ENCODE data around the gene CAMTA1. TPM values are rescaled to one million over a fixed set of nuclear protein-coding genes. Genes with fewer than 3 reads are reported as not detected.

CAMTA1 gene
- total and polyA plus RNA-seq, 8 donors, result 42.8 to 213 (median 118) TPM

- Histone ChIP-seq H3K36me3 (no peaks in the 10 kb centered on the region), H3K4me3 (no peak overlapping the region), H3K4me1 (no peaks in the 10 kb centered on the region), H3K27ac (no peak overlapping the region), H3K9me3 (no peaks in the 10 kb centered on the region), H3K27me3 (no peaks in the 10 kb centered on the region)
- TF ChIP-seq POLR2A (IDR thresholded peaks at IDR 0.05) (no peak), EP300 (IDR thresholded peaks at IDR 0.05) (no peak)
- intact Hi-C loops (cut with DNase I; ENCODE audit: low total_unique reads), result no loop called here
- 68 to 88% (median 86%) methylated on average over 4 of the region's 4 CpGs for WGBS, 5 donors
- DNase-seq, result no peak
Observed at GRCh38 chr1:7352974-7353373, 567.7 kb downstream of the CAMTA1 start.

GRCh38 chr1:7355646-7356045 lies 570.4 kb downstream of the CAMTA1 start:
- TF ChIP-seq POLR2A (IDR thresholded peaks at IDR 0.05), result no peak
- no peak for TF ChIP-seq CTCF (IDR thresholded peaks at IDR 0.05)
- no peak for TF ChIP-seq POLR2AphosphoS5 (IDR thresholded peaks at IDR 0.05)
- no peak for TF ChIP-seq EP300 (IDR thresholded peaks at IDR 0.05)
- WGBS, 5 donors, result 91 to 100% (median 94%) methylated on average over 2 of the region's 2 CpGs
- no peaks in the 10 kb centered on the region for H3K4me1 ChIP-seq
- no peak for DNase-seq
- intact Hi-C loops (cut with DNase I; ENCODE audit: low total_unique reads), result no loop called here
- H3K36me3 ChIP-seq, result no peaks in the 10 kb centered on the region
- H3K27me3 ChIP-seq, result no peaks in the 10 kb centered on the region
- no peak overlapping the region for H3K27ac ChIP-seq
- H3K9me3 ChIP-seq, result no peaks in the 10 kb centered on the region
- H3K4me3 ChIP-seq, result no peak overlapping the region

GRCh38 chr1:7356079-7356478 lies 570.8 kb downstream of the CAMTA1 start:
- no peak for DNase-seq
- no peak for TF ChIP-seq CTCF (IDR thresholded peaks at IDR 0.05)
- no peak for TF ChIP-seq POLR2AphosphoS5 (IDR thresholded peaks at IDR 0.05)
- no peak for TF ChIP-seq POLR2A (IDR thresholded peaks at IDR 0.05)
- Histone ChIP-seq H3K36me3 (no peaks in the 10 kb centered on the region), H3K27me3 (no peaks in the 10 kb centered on the region), H3K4me3 (no peak overlapping the region), H3K27ac (no peak overlapping the region), H3K9me3 (no peaks in the 10 kb centered on the region), H3K4me1 (no peaks in the 10 kb centered on the region)
- WGBS, 5 donors, result 75 to 83% (median 82%) methylated on average over 5 of the region's 5 CpGs
- intact Hi-C loops (cut with DNase I; ENCODE audit: low total_unique reads), result no loop called here

GRCh38 chr1:7358425-7358824 lies 573.2 kb downstream of the CAMTA1 start:
- no peak for DNase-seq
- H3K4me1 ChIP-seq, result no peaks in the 10 kb centered on the region
- intact Hi-C loops (cut with DNase I; ENCODE audit: low total_unique reads), result no loop called here
- no peaks in the 10 kb centered on the region for H3K36me3 ChIP-seq
- H3K4me3 ChIP-seq, result no peak overlapping the region
- no peaks in the 10 kb centered on the region for H3K27me3 ChIP-seq
- H3K27ac ChIP-seq, result no peak overlapping the region
- 84 to 92% (median 86%) methylated on average over 11 of the region's 11 CpGs for WGBS, 5 donors
- no peaks in the 10 kb centered on the region for H3K9me3 ChIP-seq
- TF ChIP-seq CTCF (IDR thresholded peaks at IDR 0.05), result no peak
- TF ChIP-seq POLR2A (IDR thresholded peaks at IDR 0.05), result no peak
- no peak for TF ChIP-seq POLR2AphosphoS5 (IDR thresholded peaks at IDR 0.05)
- TF ChIP-seq EP300 (IDR thresholded peaks at IDR 0.05), result no peak

GRCh38 chr1:7360526-7360925 lies 575.3 kb downstream of the CAMTA1 start:
- Histone ChIP-seq H3K36me3 (no peaks in the 10 kb centered on the region), H3K9me3 (no peaks in the 10 kb centered on the region), H3K27ac (no peak overlapping the region), H3K4me1 (no peaks in the 10 kb centered on the region), H3K27me3 (no peaks in the 10 kb centered on the region), H3K4me3 (no peak overlapping the region)
- no peak for DNase-seq
- intact Hi-C loops (cut with DNase I; ENCODE audit: low total_unique reads), result no loop called here
- TF ChIP-seq POLR2A (IDR thresholded peaks at IDR 0.05), result no peak
- no peak for TF ChIP-seq CTCF (IDR thresholded peaks at IDR 0.05)
- no peak for TF ChIP-seq EP300 (IDR thresholded peaks at IDR 0.05)
- no peak for TF ChIP-seq POLR2AphosphoS5 (IDR thresholded peaks at IDR 0.05)
- WGBS, 5 donors, result 56 to 71% (median 59%) methylated on average over 6 of the region's 6 CpGs

Data from stomach (tissue), 9 donors.